Small intestine (tissue), 7 donors: ENCODE data around the gene CSNK1A1L. TPM values are rescaled to one million over a fixed set of nuclear protein-coding genes. Genes with fewer than 3 reads are reported as not detected.
A peak's percentile ranks its signal among the peaks of the same experiment; 100 is the strongest.

Source experiments
- DNase-seq, 2 donors: peaks; one replicate each; pipeline versions ENCODE4 v3.0.0 to v3.0.0-alpha.2; 2013
- FAIRE-seq: peaks from 2 replicates; lab custom pipeline; 2012; peaks lifted over from hg19 to GRCh38; lab: Jason Lieb, UNC
- H3K27ac ChIP-seq, 3 donors: one replicate each; pipeline ENCODE4 v1.5.1; 2013; ENCODE audit warnings: low read length in 2 of 3, mild to moderate bottlenecking in 2 of 3, control low read depth in 1 of 3, inconsistent platforms in 1 of 3, low read depth in 1 of 3, moderate library complexity in 1 of 3
- H3K27me3 ChIP-seq, 3 donors: one replicate each; pipeline ENCODE4 v1.6.1; 2013; ENCODE audit warnings: low read length in 3 of 3, inconsistent platforms in 1 of 3; ENCODE audit not compliant: control insufficient read depth in 3 of 3, insufficient read depth in 3 of 3
- H3K36me3 ChIP-seq, 3 donors: one replicate each; pipeline ENCODE4 v1.6.1; 2013; ENCODE audit warnings: low read length in 3 of 3, inconsistent platforms in 1 of 3, low read depth in 1 of 3, mild to moderate bottlenecking in 1 of 3, moderate library complexity in 1 of 3; ENCODE audit not compliant: control insufficient read depth in 3 of 3, insufficient read depth in 2 of 3
- H3K4me1 ChIP-seq, 3 donors: one replicate each; pipeline ENCODE4 v1.6.1; 2013; ENCODE audit warnings: low read length in 2 of 3, inconsistent platforms in 1 of 3, low read depth in 1 of 3, mild to moderate bottlenecking in 1 of 3, moderate library complexity in 1 of 3; ENCODE audit not compliant: control insufficient read depth in 3 of 3, insufficient read depth in 2 of 3
- H3K4me3 ChIP-seq, 3 donors: one replicate each; pipeline ENCODE4 v1.5.1; 2013; ENCODE audit warnings: low read length in 3 of 3, control low read depth in 1 of 3, inconsistent platforms in 1 of 3, low read depth in 1 of 3, mild to moderate bottlenecking in 1 of 3, moderate library complexity in 1 of 3
- H3K9me3 ChIP-seq, 2 donors: one replicate each; pipeline ENCODE4 v1.6.1; 2013; ENCODE audit warnings: low read depth in 1 of 2, low read length in 1 of 2; ENCODE audit not compliant: control insufficient read depth in 2 of 2, insufficient read depth in 1 of 2
- WGBS, 3 donors: extraction: QIAGEN DNeasy Blood & Tissue Kit; methylation state at CpG; one replicate each; pipeline ENCODE4 v1.1.7; 2013; 5-methylcytosine and 5-hydroxymethylcytosine counted together
- polyA plus RNA-seq, 4 donors: library from polyadenylated mRNA; stranded (reverse) in 3 of 4; unstranded in 1 of 4; fragments of 200-250 nt in 3 of 4; fragments of 120-200 nt in 1 of 4; gene quantifications; one replicate each; pipeline versions ENCODE4 v1.2.1 to v1.2.3, GENCODE V29; 2013
- donor health status: healthy with polysubstance abuse.
- donor health status: control.
- donor health status: control.
- donor health status: Bipolar disorder and iron deficiency.
- donor health status: healthy.

CSNK1A1L gene
- polyA plus RNA-seq, 4 donors, result not detected

DNA sequence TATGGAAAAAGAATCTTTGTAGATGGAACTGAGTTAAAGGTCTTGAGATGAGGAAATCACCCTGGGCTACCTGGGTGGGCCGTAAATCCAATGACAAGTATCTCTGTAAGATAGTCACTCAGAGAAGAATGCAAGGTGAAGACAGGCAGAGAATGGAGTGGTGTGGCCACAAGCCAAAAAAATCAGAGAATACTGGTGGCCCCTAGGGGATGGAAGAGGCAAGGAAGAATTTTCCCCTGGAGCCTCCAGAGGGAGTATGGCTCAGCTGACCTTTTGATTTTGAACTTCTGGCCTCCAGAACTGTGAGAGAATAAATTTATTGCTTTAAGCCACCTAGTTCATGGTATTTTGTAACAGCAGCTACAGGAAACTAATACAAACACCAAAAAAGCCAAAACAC, 32.7 kb upstream of the CSNK1A1L start:
- no peak for FAIRE-seq
- H3K4me3 ChIP-seq, result no peak overlapping the region
- peaks cover 0 to 3% (median 0%) of the 10 kb centered on the region in 3 donors for H3K4me1 ChIP-seq
- DNase-seq, result no peak
- no peak overlapping the region for H3K27ac ChIP-seq
- no peaks in the 10 kb centered on the region for H3K36me3 ChIP-seq
- no peaks in the 10 kb centered on the region for H3K9me3 ChIP-seq
- no peaks in the 10 kb centered on the region for H3K27me3 ChIP-seq
- WGBS, 3 donors, result 87 to 100% (median 94%) methylated on average over 1 of the region's 1 CpG

DNA sequence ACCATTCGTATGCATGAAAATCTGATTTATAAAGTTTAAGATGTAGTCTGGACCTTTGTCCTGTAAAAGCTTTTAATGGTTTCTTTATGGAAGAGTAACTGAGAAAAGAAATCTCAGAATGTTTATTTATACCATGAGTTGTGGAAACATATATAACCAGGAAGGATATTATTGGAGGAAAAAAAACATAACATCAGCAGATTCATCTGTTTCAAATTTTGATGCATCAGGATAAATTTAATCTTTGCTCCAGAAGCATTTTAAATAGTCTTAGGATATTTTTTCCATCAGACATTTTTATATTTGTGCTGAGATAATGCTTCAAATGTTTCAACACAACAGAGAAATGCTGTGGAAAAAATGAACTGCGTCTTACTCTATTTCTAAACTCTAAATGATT, 31.2 kb upstream of the CSNK1A1L start:
- Histone ChIP-seq H3K36me3 (no peaks in the 10 kb centered on the region), H3K27me3 (no peaks in the 10 kb centered on the region), H3K27ac (no peak overlapping the region), H3K4me3 (no peak overlapping the region), H3K9me3 (no peaks in the 10 kb centered on the region), H3K4me1 (peaks cover 0 to 3% (median 0%) of the 10 kb centered on the region in 3 donors)
- no peak for DNase-seq
- FAIRE-seq, result no peak
- 88 to 92% (median 89%) methylated on average over 2 of the region's 2 CpGs for WGBS, 3 donors

DNA sequence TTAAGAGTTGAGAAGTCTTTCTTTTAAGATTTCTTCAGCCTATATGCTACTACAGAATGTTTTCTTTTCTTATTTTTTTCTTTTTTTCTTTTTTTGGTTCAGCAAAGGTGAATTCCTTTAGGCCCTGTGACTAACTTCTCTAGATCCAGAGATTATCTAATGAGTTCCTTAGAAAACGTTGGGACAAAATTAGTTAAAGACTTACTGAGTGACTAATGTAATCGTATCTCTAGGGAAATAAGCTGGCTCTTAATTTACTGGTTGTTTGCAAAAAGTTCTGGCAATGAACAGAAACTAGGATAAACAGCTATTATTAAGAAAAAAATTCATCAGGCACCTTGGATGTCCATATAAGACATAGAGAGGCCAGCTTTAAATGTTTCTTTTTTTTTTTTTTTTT, 30.7 kb upstream of the CSNK1A1L start:
- Histone ChIP-seq H3K4me3 (no peak overlapping the region), H3K36me3 (no peaks in the 10 kb centered on the region), H3K27me3 (no peaks in the 10 kb centered on the region), H3K4me1 (peaks cover 0 to 3% (median 0%) of the 10 kb centered on the region in 3 donors), H3K9me3 (no peaks in the 10 kb centered on the region), H3K27ac (no peak overlapping the region)
- DNase-seq (no peak), FAIRE-seq (no peak)
- WGBS, 3 donors, result 41 to 49% (median 48%) methylated on average over 2 of the region's 2 CpGs

DNA sequence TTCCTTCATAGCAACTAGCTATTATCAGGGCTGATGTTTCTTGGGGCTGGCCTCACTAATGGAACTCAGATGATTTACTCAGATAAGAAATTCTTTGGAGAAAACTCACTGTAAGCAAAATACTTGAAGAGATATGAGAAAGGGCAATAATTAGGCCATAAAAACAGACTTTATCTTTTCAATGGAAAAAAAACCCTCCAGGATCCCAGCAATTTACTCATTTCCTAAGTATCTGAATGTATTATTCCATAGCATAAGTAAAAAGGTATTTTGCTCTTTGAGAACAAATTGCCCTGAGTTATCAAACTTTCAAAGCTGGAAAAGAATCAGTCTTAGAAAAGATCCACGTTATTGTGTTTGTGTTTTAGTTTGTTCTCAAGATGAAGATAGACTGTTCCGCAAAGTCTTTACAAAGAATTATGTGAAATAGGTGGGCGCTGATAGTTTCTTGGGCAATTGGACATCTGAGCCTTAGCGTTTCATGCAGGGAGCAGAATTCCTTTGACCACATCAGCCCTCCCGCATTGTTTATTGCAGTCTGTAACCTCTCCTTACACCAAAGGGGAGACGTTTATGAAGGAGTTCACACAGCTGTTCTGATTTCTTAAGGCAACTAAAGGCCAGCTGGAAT, 29.1 kb upstream of the CSNK1A1L start:
- no peak overlapping the region for H3K4me3 ChIP-seq
- no peak for FAIRE-seq
- peak in 1 of 2 donors; percentile 24 for DNase-seq
- no peaks in the 10 kb centered on the region for H3K36me3 ChIP-seq
- H3K27ac ChIP-seq, result no peak overlapping the region
- H3K4me1 ChIP-seq, result peaks cover 0 to 3% (median 0%) of the 10 kb centered on the region in 3 donors
- no peaks in the 10 kb centered on the region for H3K27me3 ChIP-seq
- no peaks in the 10 kb centered on the region for H3K9me3 ChIP-seq
- WGBS, 3 donors, result 22 to 35% (median 29%) methylated on average over 6 of the region's 6 CpGs

DNA sequence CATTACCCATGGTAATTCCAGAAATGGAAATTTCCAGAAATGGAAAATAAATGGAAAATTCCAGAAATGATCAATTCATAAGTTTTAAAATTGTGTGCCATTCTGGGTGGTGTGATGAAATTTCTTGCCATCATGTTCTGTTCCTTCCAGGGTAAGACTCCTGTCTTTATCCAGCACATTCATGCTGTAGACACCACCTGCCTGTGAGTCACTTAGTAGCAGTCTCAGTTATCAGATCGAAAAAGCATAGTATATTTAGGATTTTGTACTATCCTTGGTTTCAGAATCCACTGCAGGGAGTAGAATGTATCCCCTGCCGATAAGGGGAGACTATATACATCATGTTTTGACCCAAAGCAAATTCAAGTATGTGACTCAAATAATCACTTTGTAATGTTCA, 26.7 kb upstream of the CSNK1A1L start:
- no peaks in the 10 kb centered on the region for H3K9me3 ChIP-seq
- 73 to 87% (median 79%) methylated on average over 2 of the region's 2 CpGs for WGBS, 3 donors
- no peak for FAIRE-seq
- DNase-seq, result no peak
- H3K4me1 ChIP-seq, result peaks cover 0 to 3% (median 0%) of the 10 kb centered on the region in 3 donors
- H3K4me3 ChIP-seq, result no peak overlapping the region
- H3K27ac ChIP-seq, result no peak overlapping the region
- no peaks in the 10 kb centered on the region for H3K36me3 ChIP-seq
- H3K27me3 ChIP-seq, result no peaks in the 10 kb centered on the region

DNA sequence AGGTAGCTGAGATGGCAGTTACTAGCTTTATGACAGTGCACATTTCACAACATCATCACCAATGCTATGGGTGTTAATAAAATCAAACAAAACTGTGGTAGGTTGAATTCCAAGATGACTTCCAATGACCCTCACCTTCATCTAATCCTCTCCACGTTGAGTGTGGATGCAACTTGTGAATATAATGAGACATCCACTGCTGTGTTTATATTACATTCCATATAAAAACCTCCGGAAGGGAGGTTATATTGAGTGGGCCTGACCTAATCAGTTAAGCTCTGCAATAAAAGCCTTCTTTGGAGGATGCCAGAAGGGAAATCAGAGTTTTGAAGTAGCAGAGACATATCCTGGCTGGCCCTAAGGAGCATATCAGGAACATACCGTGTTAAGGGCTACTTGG, 25.6 kb upstream of the CSNK1A1L start:
- Histone ChIP-seq H3K27me3 (no peaks in the 10 kb centered on the region), H3K4me3 (no peak overlapping the region), H3K4me1 (peaks cover 0 to 3% (median 0%) of the 10 kb centered on the region in 3 donors), H3K9me3 (no peaks in the 10 kb centered on the region), H3K27ac (no peak overlapping the region), H3K36me3 (no peaks in the 10 kb centered on the region)
- no peak for FAIRE-seq
- no peak for DNase-seq
- WGBS, 3 donors, result 59 to 75% (median 59%) methylated on average over 3 of the region's 3 CpGs

DNA sequence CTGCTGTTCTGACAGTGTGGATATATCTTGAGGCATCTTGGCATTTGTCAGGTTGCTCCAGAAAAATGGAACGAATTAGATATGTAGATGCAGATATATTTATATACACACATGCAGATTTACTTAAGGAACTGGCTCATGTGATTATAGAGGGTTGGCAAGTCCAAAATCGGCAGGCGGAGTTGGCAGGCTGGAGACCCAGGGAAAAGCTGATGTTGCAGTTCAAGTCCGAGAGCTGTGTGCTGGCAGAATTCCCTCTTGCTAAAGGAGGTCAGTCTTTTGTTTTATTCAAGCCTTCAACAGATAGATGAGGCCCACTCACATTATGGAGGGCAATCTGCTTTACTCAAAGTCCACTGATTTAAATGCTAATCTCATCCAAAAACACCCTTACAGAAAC, 24.4 kb upstream of the CSNK1A1L start:
- DNase-seq (no peak), FAIRE-seq (no peak)
- Histone ChIP-seq H3K27me3 (no peaks in the 10 kb centered on the region), H3K4me1 (peaks cover 0 to 2% (median 0%) of the 10 kb centered on the region in 3 donors), H3K9me3 (no peaks in the 10 kb centered on the region), H3K27ac (no peak overlapping the region), H3K36me3 (no peaks in the 10 kb centered on the region), H3K4me3 (no peak overlapping the region)
- WGBS, 3 donors, result 67 to 73% (median 70%) methylated on average over 4 of the region's 4 CpGs

DNA sequence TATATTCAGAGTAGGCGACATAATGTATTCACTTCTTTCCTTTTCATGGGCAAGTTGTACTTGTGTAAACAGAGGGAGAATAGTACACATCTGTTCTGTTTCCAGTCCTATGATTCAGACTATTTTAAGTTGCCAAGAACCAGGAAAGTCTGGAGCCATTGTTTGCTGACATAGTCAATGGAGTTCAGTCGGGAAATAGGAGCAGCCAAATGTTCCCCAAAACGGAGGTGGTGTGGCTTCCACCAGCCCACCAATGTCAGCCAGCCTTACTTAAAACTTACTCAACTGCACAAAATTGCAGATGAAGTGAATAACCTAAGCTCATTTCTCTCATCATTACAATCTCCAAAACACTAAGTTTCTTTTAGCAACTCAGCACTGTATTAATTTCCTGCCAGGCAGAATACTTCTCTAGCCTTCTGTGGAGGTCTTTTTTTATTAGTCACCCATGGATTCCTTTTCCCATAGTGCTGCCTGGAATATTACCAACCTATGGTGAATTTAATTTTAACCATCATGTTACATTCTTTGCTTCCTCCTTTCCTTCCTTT, 22.3 kb upstream of the CSNK1A1L start:
- DNase-seq (no peak), FAIRE-seq (no peak)
- H3K27me3 ChIP-seq, result no peaks in the 10 kb centered on the region

More for the DNA sequence above, 22.3 kb upstream of the CSNK1A1L start:
- no peaks in the 10 kb centered on the region for H3K4me1 ChIP-seq
- H3K36me3 ChIP-seq, result no peaks in the 10 kb centered on the region
- no peaks in the 10 kb centered on the region for H3K9me3 ChIP-seq
- no peak overlapping the region for H3K4me3 ChIP-seq
- 48 to 80% (median 71%) methylated on average over 3 of the region's 3 CpGs for WGBS, 3 donors
- no peak overlapping the region for H3K27ac ChIP-seq
